T1000 (cell line): ENCODE data around the gene SUPT20HL2.
"Not testable (repeated sequence)": the region's sequence is repeated elsewhere in the genome, so short reads cannot be mapped to it uniquely, and the experiment has no call there.

Source experiments
- DNase-seq: peaks from one replicate; lab custom pipeline; 2025; ENCODE audit warnings: mixed read lengths; lab: John Stamatoyannopoulos, UW

Gene SUPT20HL2

DNA sequence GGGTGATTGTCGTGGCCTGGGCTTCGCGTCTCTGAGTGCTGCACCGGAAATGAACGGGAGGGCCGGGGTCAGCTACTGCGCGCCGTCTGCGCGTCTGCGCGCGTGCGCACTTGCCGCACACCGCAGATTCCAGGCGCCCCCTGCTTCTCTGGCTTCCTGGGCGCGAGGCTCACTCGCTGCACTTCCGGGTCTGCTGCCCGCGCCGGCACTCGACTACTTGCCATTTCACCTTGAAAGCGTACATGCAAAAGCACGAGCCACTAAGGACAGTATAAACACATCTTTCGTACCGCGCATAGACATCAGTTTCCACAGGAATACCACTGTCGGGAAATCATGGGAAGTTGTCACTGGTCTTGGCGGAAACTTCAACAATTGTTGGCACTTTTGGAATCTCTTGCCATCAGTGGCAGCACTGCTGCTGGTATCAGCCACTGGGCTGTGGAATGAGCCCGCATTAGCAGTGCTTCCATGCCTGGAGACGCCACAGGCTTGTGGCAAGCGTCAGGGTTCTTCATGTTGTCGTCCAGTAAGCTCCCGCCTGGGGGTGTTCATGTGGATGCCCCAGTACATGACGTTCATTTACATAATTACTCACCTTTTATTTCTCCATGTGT, at the start of gene SUPT20HL2:
SUPT20HL2 (minus strand) TSS at position 51 of the 617 bp plus-strand sequence. CDS start 754 bp downstream, outside the sequence.
- DNase-seq = no peak

DNA sequence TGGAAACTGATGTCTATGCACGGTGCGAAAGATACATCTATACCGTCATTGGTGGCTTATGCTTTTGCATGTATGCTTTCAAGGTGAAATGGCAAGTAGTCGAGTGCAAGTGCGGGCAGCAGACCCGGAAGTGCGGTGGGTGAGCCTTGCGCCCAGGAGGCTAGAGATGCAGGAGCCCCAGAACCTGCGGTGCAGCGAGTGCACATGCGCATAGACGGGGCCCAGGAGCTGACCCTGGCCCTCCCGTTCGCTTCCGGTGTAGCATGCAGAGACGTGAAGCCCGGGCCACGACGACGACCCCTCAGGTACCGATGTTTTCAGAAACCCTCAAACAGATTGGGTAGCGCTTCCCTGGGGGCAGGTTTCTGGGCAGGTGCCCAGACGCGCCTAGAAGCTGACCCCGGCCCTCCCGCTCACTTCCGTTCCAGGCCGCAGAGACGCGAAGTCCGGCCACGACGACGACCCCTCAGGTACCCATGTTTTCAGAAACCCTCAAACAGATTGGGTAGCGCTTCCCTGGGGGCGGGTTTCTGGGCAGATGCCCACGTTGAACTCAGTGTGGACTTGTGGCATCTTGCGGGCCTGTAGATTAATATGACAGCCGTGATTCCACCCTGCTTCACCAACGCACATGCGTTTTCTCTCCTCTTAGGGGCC, 48.3 kb upstream of the SUPT20HL2 start:
- not testable (repeated sequence) for DNase-seq

DNA sequence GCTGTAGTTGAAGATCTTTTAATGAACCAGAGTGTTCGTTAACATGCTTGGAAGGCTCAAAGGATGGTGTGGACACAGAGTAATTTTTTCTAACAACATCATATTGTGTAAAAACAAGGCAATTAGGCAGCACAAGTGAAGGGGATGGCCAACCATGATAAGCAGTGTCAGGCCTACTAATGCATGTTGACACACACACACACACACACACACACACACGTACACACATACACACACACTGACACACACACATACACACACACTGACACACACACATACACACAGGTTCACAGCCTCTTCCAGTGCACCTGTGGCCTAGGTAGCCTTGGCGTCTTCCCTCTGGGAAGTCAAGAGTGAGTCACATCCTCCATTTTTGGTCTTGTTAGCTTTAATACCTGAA, 46.4 kb upstream of the SUPT20HL2 start, which contains the start of gene SUPT20HL1:
SUPT20HL1 (plus strand) TSS at position 368 of the 400 bp plus-strand sequence. CDS start 2,122 bp downstream, outside the sequence.
- no peak for DNase-seq

DNA sequence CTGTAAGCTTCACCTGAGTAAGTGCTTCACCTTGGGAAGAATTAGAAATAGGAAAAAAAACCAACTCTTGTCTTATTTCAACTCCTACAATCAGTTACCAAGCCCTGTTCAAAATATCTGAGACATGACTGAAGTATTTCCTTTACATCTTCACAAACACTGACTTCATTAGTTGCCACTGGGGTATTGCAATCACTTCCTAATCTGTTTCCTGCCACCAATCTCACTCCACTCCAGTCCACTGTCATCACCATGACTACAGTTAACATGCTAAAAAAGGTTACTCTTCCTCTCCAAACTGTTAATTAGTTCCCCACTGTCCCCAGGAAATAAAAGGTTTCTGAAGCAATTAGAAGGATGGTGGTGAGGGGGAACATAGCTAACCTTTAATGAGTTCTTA, 43.2 kb upstream of the SUPT20HL2 start:
- DNase-seq = no peak

DNA sequence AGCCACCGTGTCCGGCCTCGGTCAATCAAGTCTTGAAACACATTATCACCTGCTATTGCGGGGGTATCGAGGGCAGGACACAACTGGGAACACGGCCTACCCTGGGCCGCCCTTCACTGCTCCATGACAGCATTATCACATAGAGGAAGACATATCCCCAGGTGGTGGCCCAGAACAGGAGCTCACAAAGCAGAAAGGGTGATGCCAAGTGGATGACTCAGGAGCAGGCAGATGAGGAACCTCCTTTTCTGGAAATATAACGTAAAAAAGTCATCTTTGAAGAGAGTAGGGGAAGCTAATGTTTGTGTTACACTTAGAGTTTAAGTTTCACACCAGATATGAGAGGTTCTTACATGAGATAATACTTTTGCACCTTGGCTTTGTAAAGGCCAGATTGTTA, 41.2 kb upstream of the SUPT20HL2 start:
- no peak for DNase-seq

DNA sequence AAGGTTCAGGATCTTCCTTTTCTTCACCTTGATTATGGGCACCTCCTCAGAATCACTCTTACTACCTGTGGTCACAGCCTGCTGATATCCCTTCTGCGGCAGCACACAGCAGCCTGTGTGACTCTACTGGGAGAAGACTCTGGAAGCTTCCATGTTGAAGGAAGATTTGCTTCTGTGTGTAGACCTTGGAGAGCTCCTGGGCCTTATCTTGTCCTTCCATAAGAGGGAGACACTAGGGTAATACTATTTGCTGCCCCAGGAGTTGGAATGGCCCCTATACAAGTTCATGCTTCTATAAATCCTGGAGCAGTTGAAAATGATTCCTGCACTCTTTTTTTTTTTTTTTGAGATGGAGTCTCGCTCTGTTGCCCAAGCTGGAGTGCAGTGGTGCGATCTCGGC, 36.3 kb upstream of the SUPT20HL2 start:
- DNase-seq = no peak

DNA sequence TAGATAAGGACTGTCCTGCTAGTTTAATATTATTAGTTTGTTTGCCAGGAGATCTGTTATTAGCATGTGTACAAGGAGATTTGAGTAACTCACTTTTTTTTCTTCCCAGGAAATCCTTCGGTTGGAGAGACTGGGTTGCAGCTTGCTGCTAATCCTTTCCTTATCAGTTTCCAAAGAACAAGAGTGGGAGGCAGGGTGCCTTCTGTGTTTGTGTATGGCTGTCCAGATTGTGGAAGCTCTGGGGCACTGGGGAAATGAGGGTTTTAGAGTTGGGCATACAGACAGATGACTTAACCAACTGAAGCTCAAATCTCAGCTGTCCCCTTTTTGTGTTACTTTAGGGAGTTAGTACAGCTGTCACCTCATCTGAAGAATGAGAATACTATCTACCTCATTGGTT, 34.0 kb upstream of the SUPT20HL2 start:
- no peak for DNase-seq

DNA sequence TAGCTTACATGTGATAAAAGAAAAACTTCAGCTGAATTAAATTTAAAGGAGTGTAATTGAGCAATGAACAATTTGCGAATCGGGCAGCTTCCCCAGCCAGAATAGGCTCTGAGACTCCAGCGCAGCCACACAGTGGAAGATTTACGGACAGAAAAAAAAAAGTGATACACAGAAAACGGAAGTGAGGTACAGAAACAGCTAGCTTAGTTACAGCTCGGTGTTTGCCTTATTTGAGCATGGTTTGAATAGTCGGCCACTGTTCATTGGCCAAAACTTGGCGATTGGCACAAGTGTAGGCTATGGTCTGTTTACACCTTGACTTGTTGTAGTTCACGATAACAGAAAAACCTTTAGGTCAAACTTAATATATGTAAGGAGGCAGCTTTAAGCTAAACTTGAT, 29.9 kb upstream of the SUPT20HL2 start:
- no peak for DNase-seq

DNA sequence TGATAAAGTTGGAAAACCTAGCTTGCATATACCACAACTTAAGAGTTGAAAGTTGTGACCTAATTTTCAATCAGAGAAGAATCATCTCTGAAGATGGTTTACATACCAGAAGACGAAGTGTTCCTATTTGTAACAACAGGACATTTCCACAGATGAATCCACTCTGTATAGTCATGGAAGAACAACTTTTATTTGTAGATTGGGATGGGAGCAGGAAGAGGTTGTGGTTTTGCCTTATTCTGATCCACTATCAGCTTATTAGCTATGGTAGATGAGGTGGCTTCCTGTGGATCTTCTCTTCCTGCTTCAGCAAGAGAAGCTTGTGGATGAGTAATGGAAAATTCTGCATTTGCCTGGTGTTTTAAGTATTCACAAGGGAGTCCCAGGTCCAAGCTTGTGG, 27.9 kb upstream of the SUPT20HL2 start:
- DNase-seq = peak; percentile 1

DNA sequence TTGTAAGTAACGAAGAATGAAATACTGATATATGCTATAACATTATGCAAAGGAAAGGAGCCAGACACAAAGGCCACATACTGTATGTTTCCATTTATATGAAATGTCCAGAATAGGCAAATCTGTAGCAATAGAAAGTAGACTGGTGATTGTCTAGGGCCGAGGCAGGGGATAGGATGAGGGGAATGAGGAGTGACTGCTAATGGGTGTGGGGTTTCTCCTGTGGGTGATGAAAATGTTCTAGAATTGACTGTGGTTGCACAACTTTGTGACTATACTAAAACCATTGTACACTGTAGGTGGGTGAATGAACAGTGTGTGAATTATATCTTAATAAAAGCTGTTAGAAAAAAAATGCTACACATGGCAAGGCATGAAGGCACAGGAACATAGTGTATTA, 26.6 kb upstream of the SUPT20HL2 start:
- DNase-seq = no peak

DNA sequence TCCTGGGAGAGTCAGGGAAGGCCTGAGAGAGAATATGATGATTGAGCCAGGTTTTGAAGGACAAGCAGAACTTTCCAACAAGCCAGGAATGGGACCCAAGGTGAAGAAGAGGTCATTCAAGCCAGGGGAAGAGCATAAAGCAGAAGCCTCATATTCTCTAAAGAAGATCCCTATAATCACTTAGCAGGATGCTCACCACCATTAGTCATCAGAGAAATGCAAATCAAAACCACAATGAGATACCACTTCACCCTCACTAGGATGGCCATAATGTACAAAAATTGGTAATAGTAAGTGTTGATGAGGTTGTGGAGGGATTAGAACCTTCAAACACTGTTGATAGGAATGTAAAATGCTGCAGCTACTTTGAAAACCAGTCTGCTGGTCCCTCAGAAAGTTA, 26.0 kb upstream of the SUPT20HL2 start:
- no peak for DNase-seq

DNA sequence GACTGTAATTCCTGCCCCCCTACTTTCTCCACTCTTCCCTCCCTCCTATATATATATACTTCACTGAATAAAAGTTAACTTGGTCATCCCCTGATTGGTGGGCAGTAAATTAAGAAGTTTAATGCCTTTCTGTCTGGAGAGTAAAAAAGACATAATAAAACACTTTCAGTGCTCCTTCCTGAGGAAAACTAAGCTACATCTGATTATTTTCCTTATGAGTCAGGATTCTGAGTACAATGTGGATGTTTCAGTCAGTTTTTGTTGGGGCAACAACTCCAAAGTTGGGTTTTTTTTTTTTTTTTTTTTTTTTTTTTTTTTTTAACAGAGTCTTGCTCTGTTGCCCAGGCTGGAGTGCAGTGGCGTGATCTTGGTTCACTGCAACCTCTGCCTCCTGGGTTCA, 22.0 kb upstream of the SUPT20HL2 start:
- no peak for DNase-seq

DNA sequence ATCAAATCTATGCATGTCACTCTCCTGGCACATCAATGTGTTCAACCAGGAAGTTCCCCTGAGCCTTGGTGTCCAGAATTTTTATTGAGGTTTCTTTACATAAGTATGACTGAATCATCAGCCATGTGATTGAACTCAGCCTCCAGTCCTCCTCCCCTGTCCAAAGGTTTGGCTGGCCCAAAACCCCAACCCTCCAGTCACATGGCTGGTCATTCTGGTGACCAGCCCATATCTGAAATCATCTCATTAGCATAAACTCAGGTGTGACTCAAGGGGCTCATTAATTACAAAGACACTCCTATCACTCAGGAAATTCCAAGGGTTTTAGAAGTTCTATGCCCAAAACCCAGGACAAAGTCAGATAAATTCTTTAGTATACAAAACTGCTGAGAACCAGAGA, 20.6 kb upstream of the SUPT20HL2 start:
- no peak for DNase-seq

DNA sequence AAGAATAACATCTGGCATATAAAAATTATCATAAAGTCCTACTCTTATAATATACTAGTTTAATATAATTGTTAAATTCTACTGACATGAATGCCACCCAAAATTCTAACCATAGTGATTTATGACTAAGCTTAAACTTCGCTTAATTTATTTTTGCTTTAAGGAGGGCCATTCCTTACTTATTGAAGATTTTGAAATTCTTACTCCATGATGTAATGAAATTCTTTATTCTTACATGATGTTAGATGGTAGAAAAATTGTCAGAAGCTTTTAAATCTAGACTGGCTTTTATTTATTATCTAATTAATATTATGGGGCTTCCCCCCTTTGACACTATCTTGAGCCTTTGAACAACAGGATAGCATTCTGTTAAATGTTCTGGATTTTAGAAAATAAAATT, 19.5 kb upstream of the SUPT20HL2 start:
- no peak for DNase-seq

DNA sequence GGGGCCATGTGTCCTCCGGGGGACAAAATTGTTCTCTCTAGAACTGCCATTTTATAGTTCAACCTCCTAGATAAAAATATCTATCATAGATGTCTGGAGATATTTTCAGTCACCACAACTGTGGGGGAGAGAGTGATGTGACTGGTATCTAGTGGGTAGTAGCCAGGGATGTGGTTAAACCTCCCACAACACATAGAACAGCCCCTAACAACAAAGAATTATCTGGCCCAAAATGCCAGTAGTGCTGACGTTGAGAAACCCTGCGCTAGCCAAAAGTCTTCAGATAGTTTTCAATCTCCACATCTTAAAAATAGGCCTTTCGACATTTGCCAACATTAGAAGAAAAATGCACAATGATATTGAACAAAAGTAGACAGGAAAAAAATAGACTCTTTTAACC, 19.0 kb upstream of the SUPT20HL2 start:
- DNase-seq = no peak

DNA sequence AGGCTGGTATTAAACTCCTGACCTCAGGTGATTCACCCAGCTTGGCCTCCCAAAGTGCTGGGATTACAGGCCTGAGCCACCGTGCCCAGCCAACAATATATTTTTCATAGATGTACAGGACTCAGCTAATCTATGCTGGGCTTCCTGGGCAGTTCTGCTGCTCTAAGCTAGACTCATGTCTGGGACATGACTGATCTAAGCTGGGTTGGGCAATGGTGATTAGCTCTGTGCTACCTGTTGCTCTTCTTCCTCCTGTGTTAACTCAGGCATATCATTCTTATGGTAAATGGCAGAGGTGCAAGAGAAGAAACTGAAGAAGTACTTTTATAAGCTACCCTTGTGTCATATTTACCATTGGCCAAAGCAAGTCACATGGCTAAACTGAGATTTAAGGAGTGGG, 11.4 kb upstream of the SUPT20HL2 start:
- DNase-seq = no peak

DNA sequence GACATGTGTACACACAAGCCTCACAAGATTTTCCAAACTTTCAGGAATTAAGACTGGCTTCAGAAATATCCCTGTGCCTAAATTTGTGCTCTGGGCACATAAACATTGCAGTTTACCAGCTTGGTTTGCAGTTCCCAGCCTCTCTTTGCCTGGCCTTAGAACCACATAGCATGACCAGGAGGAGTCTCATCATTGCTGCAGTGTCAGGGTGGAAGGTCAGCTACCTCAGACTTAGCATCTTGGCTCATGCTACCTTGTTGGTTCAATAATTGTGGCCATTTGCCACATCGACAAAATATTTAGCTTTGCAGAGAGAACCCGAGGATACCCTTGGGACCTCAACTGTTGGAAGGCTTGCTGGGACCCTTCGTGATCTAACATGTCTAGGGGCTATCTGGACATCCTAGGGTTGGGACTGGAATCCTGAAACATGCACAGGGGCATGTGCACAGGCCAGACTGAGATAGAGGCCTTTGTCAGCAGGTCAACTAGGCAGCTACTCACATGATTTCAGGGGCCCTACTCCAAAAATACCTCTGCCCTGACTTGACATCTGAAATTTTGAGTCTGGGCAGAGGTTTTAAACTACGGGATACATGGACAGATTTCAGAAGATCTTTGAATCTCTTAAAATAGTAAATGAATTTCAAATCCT, 8.0 kb upstream of the SUPT20HL2 start:
- no peak for DNase-seq

DNA sequence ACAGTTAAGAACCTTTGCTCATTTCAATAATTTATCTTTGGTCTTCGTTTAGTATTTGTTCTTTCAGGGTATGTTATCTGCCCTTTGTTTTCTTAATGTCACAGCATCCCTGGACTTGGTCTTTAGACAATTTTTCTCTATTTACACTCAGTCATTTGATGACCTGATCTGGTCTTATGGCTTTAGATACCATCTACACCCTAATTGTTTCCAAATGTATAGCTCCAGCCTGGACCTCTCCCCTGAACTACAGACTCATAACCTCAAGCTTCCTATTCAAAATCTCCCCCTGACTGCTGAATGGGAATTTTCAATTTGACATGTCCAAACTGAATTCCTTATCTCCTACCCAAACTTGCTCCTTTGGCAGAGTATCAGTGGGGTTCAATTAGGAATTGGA, 3.7 kb upstream of the SUPT20HL2 start:
- DNase-seq = no peak

DNA sequence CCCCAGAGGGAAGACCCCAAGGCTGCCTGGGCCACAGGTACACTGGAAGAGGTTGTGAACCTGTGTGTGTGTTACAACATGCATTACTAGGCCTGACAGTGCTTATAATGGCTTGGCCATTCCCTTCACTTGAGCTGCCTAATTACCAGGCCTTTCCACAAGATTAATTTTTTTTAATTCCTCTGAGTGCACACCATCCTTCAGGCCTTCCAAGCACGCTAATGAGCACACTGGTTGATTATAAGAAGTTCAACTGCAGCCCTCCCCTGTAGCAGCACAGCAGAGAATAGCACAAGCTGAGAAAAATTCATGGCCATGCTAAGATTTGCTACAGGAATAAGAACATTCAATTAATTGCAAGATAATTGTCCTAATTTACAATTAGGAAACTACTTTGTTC, 2.2 kb upstream of the SUPT20HL2 start:
- DNase-seq = no peak

DNA sequence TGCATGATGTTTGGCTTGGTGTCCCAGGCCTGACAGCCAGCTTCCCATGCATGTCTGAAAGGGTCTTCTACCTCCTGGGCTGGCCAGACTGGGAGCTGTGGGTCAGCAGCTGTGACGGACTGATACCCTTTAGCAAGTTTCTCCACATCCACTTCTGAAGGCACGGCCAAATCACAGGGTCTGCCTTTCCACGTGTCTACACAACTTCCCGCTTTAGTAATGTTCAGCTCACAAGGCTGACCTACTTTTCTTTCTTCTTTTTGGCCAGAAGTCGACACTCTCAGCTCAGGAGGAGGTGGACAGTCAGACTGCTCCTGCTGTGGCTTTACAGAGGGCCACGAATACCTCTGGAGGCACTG, 1.6 kb downstream of the SUPT20HL2 start:
- DNase-seq = not testable (repeated sequence)

DNA sequence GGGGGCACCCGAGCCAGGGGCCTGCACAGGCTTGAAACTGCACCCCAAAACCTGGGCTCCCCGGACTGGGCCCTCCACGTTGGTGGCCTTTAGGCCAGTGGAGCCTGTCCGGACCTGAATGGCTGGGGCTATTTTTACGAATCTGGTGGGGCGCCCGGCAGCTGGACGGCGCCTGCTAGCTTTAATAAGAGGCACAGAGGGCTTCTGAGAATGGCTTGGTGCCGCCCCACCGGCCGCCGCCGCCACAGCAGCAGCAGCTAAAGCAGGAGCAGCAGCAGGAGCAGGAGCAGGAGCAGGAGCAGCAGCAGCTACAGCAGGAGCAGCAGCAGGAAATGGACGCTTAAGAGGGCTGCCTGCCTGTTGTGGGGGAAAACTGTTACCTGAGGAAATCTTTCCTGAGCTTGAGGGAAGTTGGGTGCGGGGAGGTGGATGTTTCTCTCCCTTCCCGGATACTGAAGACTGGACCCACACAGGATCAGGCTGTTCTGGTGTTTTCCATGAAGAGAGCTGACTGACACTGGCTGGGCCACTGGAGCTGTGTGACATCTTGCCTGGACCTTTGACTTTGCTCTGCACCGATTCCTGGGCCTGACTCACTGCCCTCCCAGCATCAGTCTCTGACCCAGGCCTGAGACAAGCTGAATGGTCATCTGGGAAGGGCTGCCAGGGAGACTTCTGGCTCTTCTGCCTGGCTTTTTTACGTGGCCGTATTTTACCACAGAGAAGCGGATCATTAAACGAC, 2.2 kb downstream of the SUPT20HL2 start:
- DNase-seq = not testable (repeated sequence)

DNA sequence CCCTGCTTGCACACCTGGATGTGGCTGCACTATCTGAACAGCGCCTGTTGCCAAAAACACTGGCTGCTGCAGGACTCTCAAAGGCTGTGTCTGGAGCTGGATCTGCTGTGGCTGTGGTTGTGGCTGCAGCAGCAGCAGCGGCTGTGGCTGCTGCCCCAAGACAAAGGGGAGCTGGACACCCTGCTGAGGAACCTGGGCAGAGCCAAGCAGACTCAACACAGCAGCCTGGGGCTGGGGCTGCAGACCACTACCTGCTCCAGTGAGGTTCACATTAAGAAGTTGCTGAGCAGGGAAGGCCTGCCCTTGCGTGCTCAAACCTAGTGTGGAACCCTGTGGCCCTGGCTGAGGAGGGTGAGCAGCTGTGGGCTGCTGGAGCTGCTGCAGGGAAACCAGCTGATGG, 3.0 kb downstream of the SUPT20HL2 start:
- DNase-seq = not testable (repeated sequence)
